Measurements from ENCODE around the gene TLR10.

GRCh38 chr4:38818441-38818976 lies 35.7 kb upstream of the TLR10 start:
- TF ChIP-seq CTCF (IDR thresholded peaks at IDR 0.05; ENCODE audit: low read length) (no peak), EZH2 (optimal IDR thresholded peaks at IDR 0.05; ENCODE audit: low read depth, low read length) (no peak), EZH2phosphoT487 (IDR thresholded peaks at IDR 0.05; ENCODE audit: low read length) (no peak)
